Liver (tissue), 9 donors: ENCODE data around the gene FOXC2. TPM values are rescaled to one million over a fixed set of nuclear protein-coding genes. Genes with fewer than 3 reads are reported as not detected.

Source experiments
- DNase-seq: peaks from one replicate; pipeline ENCODE4 v3.0.0-alpha.2; 2017; ENCODE audit warnings: low spot score
- H3K27ac ChIP-seq, 2 donors: one replicate each; pipeline ENCODE4 v1.7.0; 2013; ENCODE audit warnings: inconsistent platforms in 2 of 2, low read length in 2 of 2, control low read depth in 1 of 2, low read depth in 1 of 2, mild to moderate bottlenecking in 1 of 2
- H3K27me3 ChIP-seq, 4 donors: one replicate each; pipeline versions ENCODE4 v1.6.1 to v1.7.0; 2013; ENCODE audit warnings: low read length in 3 of 4, inconsistent platforms in 1 of 4, mild to moderate bottlenecking in 1 of 4, moderate library complexity in 1 of 4; ENCODE audit not compliant: control insufficient read depth in 4 of 4, insufficient read depth in 4 of 4
- H3K36me3 ChIP-seq, 4 donors: one replicate each; pipeline versions ENCODE4 v1.6.1 to v1.7.0; 2013; ENCODE audit warnings: low read length in 3 of 4, mild to moderate bottlenecking in 3 of 4, low read depth in 1 of 4, moderate library complexity in 1 of 4; ENCODE audit not compliant: control insufficient read depth in 4 of 4, insufficient read depth in 3 of 4
- H3K4me1 ChIP-seq, 4 donors: one replicate each; pipeline versions ENCODE4 v1.6.1 to v1.7.0; 2013; ENCODE audit warnings: low read length in 3 of 4, mild to moderate bottlenecking in 3 of 4, moderate library complexity in 1 of 4; ENCODE audit not compliant: control insufficient read depth in 4 of 4, insufficient read depth in 4 of 4
- H3K4me3 ChIP-seq, 3 donors: one replicate each; pipeline versions ENCODE4 v1.6.1 to v1.7.0; 2013; ENCODE audit warnings: low read length in 3 of 3, control low read depth in 1 of 3, low read depth in 1 of 3, mild to moderate bottlenecking in 1 of 3
- H3K9ac ChIP-seq, 2 donors: one replicate each; pipeline ENCODE4 v1.7.0; 2013; ENCODE audit warnings: low read length in 2 of 2, mild to moderate bottlenecking in 2 of 2, moderate library complexity in 2 of 2, control low read depth in 1 of 2, low read depth in 1 of 2
- H3K9me3 ChIP-seq, 4 donors: one replicate each; pipeline versions ENCODE4 v1.6.1 to v1.7.0; 2013; ENCODE audit warnings: low read length in 3 of 4; ENCODE audit not compliant: control insufficient read depth in 4 of 4
- ATF3 ChIP-seq: IDR thresholded peaks from 2 replicates; pipeline ENCODE4 v1.6.1; 2016; ENCODE audit warnings: antibody characterized with exemption
- CTCF ChIP-seq: fragments of 150-350 bp; IDR thresholded peaks from 2 replicates; pipeline ENCODE4 v1.5.1; 2017; ENCODE audit warnings: improper control_type of control experiment, low read depth, low read length; ENCODE audit not compliant: missing input control
- EGR1 ChIP-seq, 2 donors: IDR thresholded peaks; 2 replicates each; pipeline ENCODE4 v1.6.1; 2016 to 2018; ENCODE audit warnings: antibody characterized with exemption in 2 of 2, low read depth in 2 of 2
- FOXA1 ChIP-seq: IDR thresholded peaks from 2 replicates; pipeline ENCODE4 v1.6.1; 2016; ENCODE audit warnings: antibody characterized with exemption
- FOXA2 ChIP-seq: IDR thresholded peaks from 2 replicates; pipeline ENCODE4 v1.6.1; 2016; ENCODE audit warnings: antibody characterized with exemption
- HNF4A ChIP-seq, 2 donors: conservative IDR thresholded peaks; 2 replicates each; pipeline ENCODE4 v1.6.1; 2016; ENCODE audit warnings: antibody characterized with exemption in 2 of 2, mild to moderate bottlenecking in 2 of 2
- HNF4G ChIP-seq: IDR thresholded peaks from 2 replicates; pipeline ENCODE4 v1.6.1; 2016; ENCODE audit warnings: antibody characterized with exemption
- JUND ChIP-seq, 2 donors: IDR thresholded peaks; 2 replicates each; pipeline ENCODE4 v1.6.1; 2016; ENCODE audit warnings: antibody characterized with exemption in 2 of 2
- NR2F2 ChIP-seq: IDR thresholded peaks from 2 replicates; pipeline ENCODE4 v1.6.1; 2016; ENCODE audit warnings: antibody characterized with exemption
- RAD21 ChIP-seq, 2 donors: IDR thresholded peaks; 2 replicates each; pipeline ENCODE4 v1.6.1; 2016; ENCODE audit warnings: antibody characterized with exemption in 2 of 2, mild to moderate bottlenecking in 2 of 2
- REST ChIP-seq: IDR thresholded peaks from 2 replicates; pipeline ENCODE4 v1.6.1; 2016; ENCODE audit warnings: antibody characterized with exemption, mild to moderate bottlenecking
- RXRA ChIP-seq, 2 donors: IDR thresholded peaks; 2 replicates each; pipeline ENCODE4 v1.6.1; 2017 to 2018; ENCODE audit warnings: antibody characterized with exemption in 2 of 2, mild to moderate bottlenecking in 1 of 2
- SP1 ChIP-seq: IDR thresholded peaks from 2 replicates; pipeline ENCODE4 v1.6.1; 2018; ENCODE audit warnings: antibody characterized with exemption, mild to moderate bottlenecking
- YY1 ChIP-seq: IDR thresholded peaks from 2 replicates; pipeline ENCODE4 v1.6.1; 2016; ENCODE audit warnings: antibody characterized with exemption, mild to moderate bottlenecking
- ZBTB33 ChIP-seq: IDR thresholded peaks from 2 replicates; pipeline ENCODE4 v1.6.1; 2016; ENCODE audit warnings: antibody characterized with exemption
- WGBS: extraction: QIAGEN DNeasy Blood & Tissue Kit; methylation state at CpG from one replicate; pipeline ENCODE4 v1.1.7; 2013; 5-methylcytosine and 5-hydroxymethylcytosine counted together
- polyA plus RNA-seq, 2 donors: library from polyadenylated mRNA; stranded (reverse) in 1 of 2; unstranded in 1 of 2; fragments of 200-250 nt in 1 of 2; fragments of >200 nt in 1 of 2; fragmentation: Nextera tagmentation in 1 of 2; extraction: Ambion mirVana in 1 of 2; gene quantifications; one replicate each; pipeline versions ENCODE4 v1.2.1 to v1.2.3, GENCODE V29; 2013 to 2015
- total RNA-seq, 2 donors: library from RNA; depleted of rRNA; stranded (reverse); fragments of >200 nt; gene quantifications; one replicate each; pipeline ENCODE4 v1.2.3, GENCODE V29; 2014
- TF ChIP-seq, protein P1 (sequence below): IDR thresholded peaks from 2 replicates; pipeline ENCODE4 v1.6.1; 2016; ENCODE audit warnings: antibody characterized with exemption
- donor health status: healthy.
- donor health status: healthy.
- donor health status: healthy.
- donor health status: healthy.
- donor health status: healthy.

The FOXC2 gene
- total and polyA plus RNA-seq, 4 donors, result 0.03 to 0.09 (median 0.08) TPM; not detected in 1

DNA sequence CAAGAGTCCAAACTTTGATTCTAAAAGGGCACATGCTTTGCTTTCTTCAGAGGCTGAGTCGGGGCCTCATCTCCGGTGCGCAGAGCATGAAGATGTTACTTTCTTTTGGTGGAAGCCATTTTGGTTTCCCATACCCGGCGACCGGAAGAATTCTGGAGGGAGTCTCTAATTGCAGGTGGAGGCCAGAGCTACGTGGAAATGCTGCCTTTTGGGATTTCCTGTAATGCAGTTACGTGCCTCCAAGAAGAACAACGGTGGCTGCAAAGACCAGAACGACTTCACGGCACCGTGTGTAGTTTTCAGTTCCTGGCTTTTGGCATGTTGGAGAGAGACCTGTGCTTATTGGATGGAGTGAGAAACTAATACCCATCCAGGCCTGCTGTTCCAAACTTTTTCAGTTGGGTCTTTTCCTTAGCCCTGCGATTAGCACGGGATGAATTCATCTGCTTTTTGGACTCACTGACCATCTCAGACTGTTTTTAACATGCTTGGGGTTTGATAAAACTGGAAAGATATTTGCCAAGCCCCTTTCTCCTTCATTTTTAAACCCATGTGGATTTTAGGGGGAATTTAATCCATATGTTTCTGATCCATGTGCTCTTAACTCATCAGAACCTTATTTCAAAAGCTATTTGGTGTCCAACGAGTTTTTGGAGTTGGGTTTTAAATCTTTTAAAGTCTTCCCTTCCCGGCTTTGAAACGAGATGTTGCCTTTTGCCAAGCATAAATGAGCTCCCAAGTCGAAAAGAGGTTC, 30.7 kb downstream of the FOXC2 start:
- Histone ChIP-seq H3K27me3 (peaks cover 0 to 11% (median 0%) of the 10 kb centered on the region in 4 donors), H3K27ac (no peak overlapping the region), H3K4me1 (no peaks in the 10 kb centered on the region), H3K36me3 (no peaks in the 10 kb centered on the region), H3K9ac (no peak overlapping the region), H3K9me3 (no peaks in the 10 kb centered on the region), H3K4me3 (no peak overlapping the region)
- TF ChIP-seq JUND (IDR thresholded peaks at IDR 0.05), result no peak
- no peak for TF ChIP-seq RXRA (IDR thresholded peaks at IDR 0.05)
- TF ChIP-seq ZBTB33, result no peak
- TF ChIP-seq FOXA1, result no peak
- TF ChIP-seq HNF4G, result no peak
- no peak for TF ChIP-seq YY1
- no peak for TF ChIP-seq CTCF
- no peak for TF ChIP-seq ATF3
- TF ChIP-seq FOXA2, result no peak
- TF ChIP-seq NR2F2, result no peak
- no peak for TF ChIP-seq REST
- TF ChIP-seq EGR1 (IDR thresholded peaks at IDR 0.05; ENCODE audit: low read depth in 2 of 2), result no peak
- TF ChIP-seq RAD21 (IDR thresholded peaks at IDR 0.05), result no peak
- TF ChIP-seq, protein P1, sequence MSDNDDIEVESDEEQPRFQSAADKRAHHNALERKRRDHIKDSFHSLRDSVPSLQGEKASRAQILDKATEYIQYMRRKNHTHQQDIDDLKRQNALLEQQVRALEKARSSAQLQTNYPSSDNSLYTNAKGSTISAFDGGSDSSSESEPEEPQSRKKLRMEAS, result no peak
- TF ChIP-seq HNF4A (conservative IDR thresholded peaks at IDR 0.05), result no peak
- no peak for TF ChIP-seq SP1
- no peak for DNase-seq
- 81% methylated on average over 18 of the region's 18 CpGs for WGBS
